Stomach smooth muscle (tissue), 2 donors: ENCODE data around the gene TBXAS1.

Experiments used
- H3K27ac ChIP-seq: one replicate; pipeline ENCODE4 v1.7.0; 2013; ENCODE audit warnings: mild to moderate bottlenecking, low read length, inconsistent platforms
- H3K27me3 ChIP-seq, 2 donors: one replicate each; pipeline ENCODE4 v1.7.0; 2013; ENCODE audit warnings: low read length in 2 of 2; ENCODE audit not compliant: insufficient read depth in 2 of 2, control insufficient read depth in 1 of 2
- H3K36me3 ChIP-seq, 2 donors: one replicate each; pipeline ENCODE4 v1.7.0; 2013; ENCODE audit warnings: low read length in 2 of 2; ENCODE audit not compliant: control insufficient read depth in 2 of 2, insufficient read depth in 2 of 2
- H3K4me1 ChIP-seq: one replicate; pipeline ENCODE4 v1.7.0; 2013; ENCODE audit warnings: low read length; ENCODE audit not compliant: control insufficient read depth, insufficient read depth
- H3K4me3 ChIP-seq, 2 donors: one replicate each; pipeline ENCODE4 v1.7.0; 2013; ENCODE audit warnings: low read length in 2 of 2
- H3K9ac ChIP-seq, 2 donors: one replicate each; pipeline ENCODE4 v1.7.0; 2013; ENCODE audit warnings: low read length in 2 of 2, mild to moderate bottlenecking in 1 of 2
- H3K9me3 ChIP-seq, 2 donors: one replicate each; pipeline ENCODE4 v1.7.0; 2013; ENCODE audit warnings: low read length in 2 of 2; ENCODE audit not compliant: control insufficient read depth in 2 of 2
- donor health status: healthy.
- donor health status: Pancreatic carcinoma.

TBXAS1 gene

GRCh38 chr7:139947021-139947420 is 118.0 kb downstream of the TBXAS1 start:
- H3K4me3 ChIP-seq, result no peak overlapping the region
- H3K36me3 ChIP-seq, result no peaks in the 10 kb centered on the region
- no peak overlapping the region for H3K9ac ChIP-seq
- H3K4me1 ChIP-seq, result no peaks in the 10 kb centered on the region
- peaks cover 9 to 10% of the 10 kb centered on the region in 2 donors for H3K9me3 ChIP-seq
- no peak overlapping the region for H3K27ac ChIP-seq
- no peaks in the 10 kb centered on the region for H3K27me3 ChIP-seq

GRCh38 chr7:139948167-139948566 is 119.1 kb downstream of the TBXAS1 start:
- H3K4me1 ChIP-seq, result no peaks in the 10 kb centered on the region
- no peak overlapping the region for H3K27ac ChIP-seq
- H3K36me3 ChIP-seq, result no peaks in the 10 kb centered on the region
- H3K9me3 ChIP-seq, result peaks cover 9 to 10% of the 10 kb centered on the region in 2 donors
- no peak overlapping the region for H3K4me3 ChIP-seq
- no peak overlapping the region for H3K9ac ChIP-seq
- H3K27me3 ChIP-seq, result no peaks in the 10 kb centered on the region

- Histone ChIP-seq H3K4me1 (no peaks in the 10 kb centered on the region), H3K4me3 (no peak overlapping the region), H3K27ac (no peak overlapping the region), H3K27me3 (no peaks in the 10 kb centered on the region), H3K9ac (no peak overlapping the region), H3K9me3 (peaks cover 9 to 10% of the 10 kb centered on the region in 2 donors), H3K36me3 (no peaks in the 10 kb centered on the region)
Measured at GRCh38 chr7:139948587-139949335, 119.7 kb downstream of the TBXAS1 start.

GRCh38 chr7:139949629-139950028 is 120.6 kb downstream of the TBXAS1 start:
- no peak overlapping the region for H3K27ac ChIP-seq
- H3K36me3 ChIP-seq, result no peaks in the 10 kb centered on the region
- peaks cover 8 to 9% of the 10 kb centered on the region in 2 donors for H3K9me3 ChIP-seq
- H3K27me3 ChIP-seq, result no peaks in the 10 kb centered on the region
- no peaks in the 10 kb centered on the region for H3K4me1 ChIP-seq
- H3K9ac ChIP-seq, result no peak overlapping the region
- H3K4me3 ChIP-seq, result no peak overlapping the region

GRCh38 chr7:139950881-139951525 is 121.9 kb downstream of the TBXAS1 start:
- Histone ChIP-seq H3K9ac (no peak overlapping the region), H3K4me3 (no peak overlapping the region), H3K36me3 (no peaks in the 10 kb centered on the region), H3K27me3 (no peaks in the 10 kb centered on the region), H3K4me1 (no peaks in the 10 kb centered on the region), H3K9me3 (peaks cover 4 to 5% of the 10 kb centered on the region in 2 donors), H3K27ac (no peak overlapping the region)

GRCh38 chr7:139953229-139953628 is 124.2 kb downstream of the TBXAS1 start:
- Histone ChIP-seq H3K27me3 (no peaks in the 10 kb centered on the region), H3K36me3 (no peaks in the 10 kb centered on the region), H3K27ac (no peak overlapping the region), H3K9me3 (no peaks in the 10 kb centered on the region), H3K4me3 (no peak overlapping the region), H3K4me1 (no peaks in the 10 kb centered on the region), H3K9ac (no peak overlapping the region)

GRCh38 chr7:139955109-139955820 is 126.2 kb downstream of the TBXAS1 start:
- Histone ChIP-seq H3K27me3 (no peaks in the 10 kb centered on the region), H3K27ac (no peak overlapping the region)

GRCh38 chr7:139958599-139959284 is 129.7 kb downstream of the TBXAS1 start:
- Histone ChIP-seq H3K36me3 (no peaks in the 10 kb centered on the region), H3K27ac (no peak overlapping the region), H3K27me3 (no peaks in the 10 kb centered on the region)

More at GRCh38 chr7:139955109-139955820, 126.2 kb downstream of the TBXAS1 start:
- Histone ChIP-seq H3K4me1 (no peaks in the 10 kb centered on the region), H3K9ac (no peak overlapping the region), H3K36me3 (no peaks in the 10 kb centered on the region), H3K4me3 (no peak overlapping the region), H3K9me3 (no peaks in the 10 kb centered on the region)

GRCh38 chr7:139959285-139959628 is 130.2 kb downstream of the TBXAS1 start:
- Histone ChIP-seq H3K36me3 (no peaks in the 10 kb centered on the region), H3K9ac (no peak overlapping the region), H3K9me3 (no peaks in the 10 kb centered on the region), H3K27me3 (no peaks in the 10 kb centered on the region), H3K27ac (no peak overlapping the region), H3K4me1 (no peaks in the 10 kb centered on the region), H3K4me3 (no peak overlapping the region)

More at GRCh38 chr7:139958599-139959284, 129.7 kb downstream of the TBXAS1 start:
- Histone ChIP-seq H3K4me1 (no peaks in the 10 kb centered on the region), H3K9ac (no peak overlapping the region), H3K4me3 (no peak overlapping the region), H3K9me3 (no peaks in the 10 kb centered on the region)

- Histone ChIP-seq H3K27ac (no peak overlapping the region), H3K4me1 (no peaks in the 10 kb centered on the region), H3K27me3 (no peaks in the 10 kb centered on the region), H3K4me3 (no peak overlapping the region), H3K9me3 (no peaks in the 10 kb centered on the region), H3K9ac (no peak overlapping the region), H3K36me3 (no peaks in the 10 kb centered on the region)
Measured at GRCh38 chr7:139959718-139960117, 130.7 kb downstream of the TBXAS1 start.
